Testis (tissue), 2 donors: ENCODE results near the gene STBD1.

Source experiments
- CTCF ChIP-seq, 3 experiments: fragments of 450-650 bp in 2 of 3; fragments of 200-600 bp in 1 of 3; sonication (generic) in 1 of 3; IDR thresholded peaks; one replicate each; pipeline ENCODE4 v1.5.1; 2016 to 2019; ENCODE audit warnings: antibody characterized with exemption in 3 of 3, mild to moderate bottlenecking in 2 of 3, moderate library complexity in 1 of 3
- POLR2A ChIP-seq: fragments of 450-650 bp; IDR thresholded peaks from one replicate; pipeline ENCODE4 v1.6.1; 2017; ENCODE audit warnings: antibody characterized with exemption, mild to moderate bottlenecking, moderate library complexity

GRCh38 chr4:76354517-76355473, 48.3 kb downstream of the STBD1 start:
- TF ChIP-seq CTCF (IDR thresholded peaks at IDR 0.05) = no peak
- TF ChIP-seq POLR2A = no peak
